IMR-90 (cell line): ENCODE measurements around the gene MDM2. TPM values are rescaled to one million over a fixed set of nuclear protein-coding genes. Genes with fewer than 3 reads are reported as not detected.

ENCODE experiments used
- ATAC-seq: fragments of 200-7000 bp; cut with Tn5 transposase; 2 replicates; pipeline ENCODE4 v1.9.1; 2020; ENCODE audit warnings: low read depth, mild to moderate bottlenecking, moderate library complexity
- BruUV-seq: library from RNA; stranded (reverse); fragments of 400-500 nt; replicated peaks from 2 replicates; lab custom pipeline; 2021; lab: Mats Ljungman, UMichigan
- CTCF ChIA-PET: fragments of 300-600 bp; formaldehyde crosslinking; extraction: SDS; loops from one replicate; lab custom pipeline; 2021; ENCODE audit warnings: antibody characterized with exemption; lab: Yijun Ruan, JAX
- POLR2A ChIA-PET: fragments of 300-600 bp; sonication (Branson Sonifier 250); formaldehyde crosslinking; loops from one replicate; lab custom pipeline; 2022; ENCODE audit warnings: antibody characterized with exemption; ENCODE audit not compliant: unreplicated experiment; lab: Charles Lee
- DNase-seq: peaks from one replicate; pipeline ENCODE4 v3.0.0; 2013
- H2AFZ ChIP-seq: replicated peaks from 2 replicates; pipeline ENCODE3; 2013; ENCODE audit warnings: low read length, mild to moderate bottlenecking; ENCODE audit not compliant: poor library complexity
- H2AK5ac ChIP-seq: 2 replicates; pipeline ENCODE4 v1.6.1; 2013; ENCODE audit warnings: low read depth, low read length, inconsistent platforms
- H2AK9ac ChIP-seq: replicated peaks from 2 replicates; pipeline ENCODE3; 2013; ENCODE audit warnings: mild to moderate bottlenecking, low read depth, low read length, moderate library complexity; ENCODE audit not compliant: poor library complexity
- H2BK120ac ChIP-seq: 2 replicates; pipeline ENCODE4 v1.6.1; 2013; ENCODE audit warnings: low read depth, low read length, inconsistent platforms
- H2BK15ac ChIP-seq: 3 replicates; pipeline ENCODE4 v1.6.1; 2013; ENCODE audit warnings: low read depth, low read length, inconsistent platforms
- H2BK20ac ChIP-seq: 2 replicates; pipeline ENCODE4 v1.6.1; 2013; ENCODE audit warnings: low read depth, mild to moderate bottlenecking, inconsistent platforms, low read length, moderate library complexity
- H2BK5ac ChIP-seq: 2 replicates; pipeline ENCODE4 v1.6.1; 2013; ENCODE audit warnings: mild to moderate bottlenecking, low read depth, low read length, inconsistent platforms; ENCODE audit not compliant: poor library complexity, severe bottlenecking
- H3K14ac ChIP-seq: replicated peaks from 2 replicates; pipeline ENCODE4 v1.6.1; 2013; ENCODE audit warnings: low read depth, low read length, inconsistent platforms
- H3K18ac ChIP-seq: 2 replicates; pipeline ENCODE4 v1.6.1; 2013; ENCODE audit warnings: low read depth, low read length, control low read depth
- H3K23ac ChIP-seq: 2 replicates; pipeline ENCODE4 v1.6.1; 2013; ENCODE audit warnings: low read depth, low read length, inconsistent platforms
- H3K27ac ChIP-seq: 2 replicates; pipeline ENCODE4 v1.5.1; 2013; ENCODE audit warnings: mild to moderate bottlenecking, control low read depth, low read length; ENCODE audit not compliant: insufficient read depth
- H3K27me3 ChIP-seq: 2 replicates; pipeline ENCODE4 v1.6.1; 2013; ENCODE audit warnings: low read length; ENCODE audit not compliant: control insufficient read depth, insufficient read depth
- H3K36me3 ChIP-seq: 2 replicates; pipeline ENCODE4 v1.6.1; 2013; ENCODE audit warnings: low read length, mixed read lengths; ENCODE audit not compliant: control insufficient read depth, insufficient read depth
- H3K4ac ChIP-seq: 2 replicates; pipeline ENCODE4 v1.6.1; 2013; ENCODE audit warnings: low read depth, low read length, inconsistent platforms
- H3K4me1 ChIP-seq: 2 replicates; pipeline ENCODE4 v1.6.1; 2013; ENCODE audit warnings: low read length, mixed read lengths; ENCODE audit not compliant: control insufficient read depth, insufficient read depth
- H3K4me2 ChIP-seq: 2 replicates; pipeline ENCODE4 v1.6.1; 2013; ENCODE audit warnings: low read depth, mild to moderate bottlenecking, control low read depth, low read length, moderate library complexity
- H3K4me3 ChIP-seq: 2 replicates; pipeline ENCODE4 v1.5.1; 2013; ENCODE audit warnings: low read depth, mild to moderate bottlenecking, control low read depth, low read length, moderate library complexity; ENCODE audit not compliant: insufficient read depth
- H3K56ac ChIP-seq: 2 replicates; pipeline ENCODE4 v1.6.1; 2013; ENCODE audit warnings: low read length, inconsistent platforms; ENCODE audit not compliant: insufficient read depth; ENCODE audit errors: extremely low read depth
- H3K79me1 ChIP-seq, 2 experiments: 2 replicates each; pipeline ENCODE4 v1.6.1; 2013; ENCODE audit warnings: low read length in 2 of 2, inconsistent platforms in 1 of 2, low read depth in 1 of 2
- H3K9ac ChIP-seq: 2 replicates; pipeline ENCODE4 v1.6.1; 2013; ENCODE audit warnings: low read depth, low read length, control low read depth
- H3K9me1 ChIP-seq: 2 replicates; pipeline ENCODE4 v1.6.1; 2013; ENCODE audit warnings: low read length, inconsistent platforms; ENCODE audit not compliant: insufficient read depth
- H3K9me3 ChIP-seq: 2 replicates; pipeline ENCODE4 v1.6.1; 2013; ENCODE audit warnings: low read length; ENCODE audit not compliant: control insufficient read depth, insufficient read depth
- H4K20me1 ChIP-seq: 2 replicates; pipeline ENCODE4 v1.6.1; 2013; ENCODE audit warnings: low read length, inconsistent platforms; ENCODE audit not compliant: insufficient read depth
- H4K5ac ChIP-seq: 2 replicates; pipeline ENCODE4 v1.6.1; 2013; ENCODE audit warnings: mild to moderate bottlenecking, low read depth, low read length, control low read depth
- H4K8ac ChIP-seq, 2 experiments: 2 replicates each; pipeline ENCODE4 v1.6.1; 2013; ENCODE audit warnings: low read depth in 2 of 2, low read length in 2 of 2, control low read depth in 1 of 2, inconsistent platforms in 1 of 2
- H4K91ac ChIP-seq: 2 replicates; pipeline ENCODE4 v1.6.1; 2013; ENCODE audit warnings: low read depth, low read length, inconsistent platforms; ENCODE audit not compliant: insufficient read depth
- CEBPB ChIP-seq: IDR thresholded peaks from 2 replicates; pipeline ENCODE4 v1.6.1; 2012; ENCODE audit warnings: low read depth, low read length, improper control_type of control experiment
- CTCF ChIP-seq: conservative IDR thresholded peaks from 2 replicates; pipeline ENCODE4 v1.5.1; 2012; ENCODE audit warnings: mild to moderate bottlenecking, low read depth, low read length, improper control_type of control experiment
- ELK1 ChIP-seq: fragments of 150-350 bp; IDR thresholded peaks from 2 replicates; pipeline ENCODE4 v1.6.1; 2016; ENCODE audit warnings: low read depth, mild to moderate bottlenecking, low read length, moderate library complexity, borderline replicate concordance
- MAZ ChIP-seq: IDR thresholded peaks from 2 replicates; pipeline ENCODE4 v1.6.1; 2012; ENCODE audit warnings: low read depth, mild to moderate bottlenecking, low read length, improper control_type of control experiment, moderate library complexity, borderline replicate concordance
- MXI1 ChIP-seq: IDR thresholded peaks from 2 replicates; pipeline ENCODE4 v1.6.1; 2012; ENCODE audit warnings: low read depth, mild to moderate bottlenecking, low read length, moderate library complexity, borderline replicate concordance
- RAD21 ChIP-seq: IDR thresholded peaks from 2 replicates; pipeline ENCODE4 v1.6.1; 2012; ENCODE audit warnings: low read length, improper control_type of control experiment
- RFX5 ChIP-seq: IDR thresholded peaks from 2 replicates; pipeline ENCODE4 v1.8.0; 2012; ENCODE audit warnings: low read depth, mild to moderate bottlenecking, low read length, moderate library complexity
- SMC3 ChIP-seq: fragments of 150-350 bp; IDR thresholded peaks from 2 replicates; pipeline ENCODE4 v1.6.1; 2016; ENCODE audit warnings: low read depth, mild to moderate bottlenecking, antibody characterized with exemption, low read length, moderate library complexity
- WGBS, 2 experiments: methylation state at CpG; one replicate each; pipeline versions ENCODE4 v1.1.5 to v1.1.7; 2013; ENCODE audit warnings: missing lambda C conversion rate in 2 of 2; ENCODE audit not compliant: insufficient read length in 1 of 2; ENCODE audit errors: extremely low coverage in 2 of 2; 5-methylcytosine and 5-hydroxymethylcytosine counted together
- dilution Hi-C: fragments of 300-500 bp; cut with HindIII; formaldehyde crosslinking; loops from one replicate; pipeline ENCODE4 v1.14.3; 2018; ENCODE audit warnings: low sequenced_read_pairs; ENCODE audit not compliant: unreplicated experiment
- in situ Hi-C: fragments of 300-500 bp; cut with MboI; formaldehyde crosslinking; loops from 3 replicates; pipeline ENCODE4 v1.14.3; 2019; ENCODE audit warnings: low sequenced_read_pairs, inconsistent platforms, mixed read lengths
- intact Hi-C: fragments of 100-400 bp; cut with micrococcal nuclease; formaldehyde crosslinking; loops from 2 replicates; pipeline ENCODE4 v1.10.0; 2022
- polyA plus RNA-seq, 3 experiments: library from polyadenylated mRNA; depleted of rRNA; stranded (reverse); fragments of >200 nt; gene quantifications; 2 replicates each; pipeline ENCODE4 v1.2.3, GENCODE V29; 2012; ENCODE audit warnings: low replicate concordance in 1 of 3
- total RNA-seq: library from RNA; depleted of rRNA; stranded (reverse); fragments of >200 nt; gene quantifications from 2 replicates; pipeline ENCODE4 v1.2.3, GENCODE V29; 2012

MDM2 gene
- total and polyA plus RNA-seq, 2 of the 4 experiments (the other 2 are of a cell fraction) = 21.9 to 196 TPM

- no peak for TF ChIP-seq CEBPB
These were observed 3.1 kb upstream of the MDM2 start (continued) for GRCh38 chr12:68804657-68805591.

GRCh38 chr12:68805592-68806120, 2.3 kb upstream of the MDM2 start:
- DNase-seq (peak; percentile 58), ATAC-seq (no peak)
- Histone ChIP-seq H3K4me2 (no peak overlapping the region), H3K27ac (no peak overlapping the region), H2AK5ac (no peak overlapping the region), H3K23ac (no peak overlapping the region), H3K9ac (no peak overlapping the region), H3K14ac (no peak overlapping the region), H2BK15ac (no peak overlapping the region), H3K9me1 (no peaks in the 10 kb centered on the region; the same call in 1 of the 2 replicates), H2BK20ac (no peak overlapping the region), H4K20me1 (no peaks in the 10 kb centered on the region; the same call in none of the 2 replicates), H3K18ac (no peak overlapping the region), H3K4me3 (no peak overlapping the region), H3K4ac (no peak overlapping the region), H4K5ac (no peak overlapping the region), H4K91ac (no peak overlapping the region), H3K9me3 (no peaks in the 10 kb centered on the region), H2BK120ac (no peak overlapping the region), H3K36me3 (peaks cover 6% of the 10 kb centered on the region), H2BK5ac (no peak overlapping the region), H3K56ac (no peak overlapping the region), H3K4me1 (peaks cover 2% of the 10 kb centered on the region; the same call in 1 of the 2 replicates), H2AFZ (no peak overlapping the region), H3K79me1 (peaks cover 0 to 6% of the 10 kb centered on the region in 2 experiments; a peak in 1 of 4 replicates), H2AK9ac (no peak overlapping the region), H4K8ac (no peak overlapping the region), H3K27me3 (no peaks in the 10 kb centered on the region)
- POLR2A ChIA-PET = no interaction called here
- BruUV-seq = no TSS peak
- no CpG with 5 or more reads among the region's 7 CpGs for WGBS, 2 experiments
- CTCF ChIA-PET = no interaction called here
- dilution Hi-C loops (no loop called here), intact Hi-C loops (loop anchor here (5.0 to 10.0 kb wide), 3 partner anchors 73 to 763 kb away; partner anchors contain the start of gene IL26), in situ Hi-C loops (no loop called here)
- TF ChIP-seq RAD21 (no peak), SMC3 (no peak), CTCF (no peak), MXI1 (no peak), RFX5 (no peak), MAZ (no peak), ELK1 (no peak)
